Neural cell (in vitro differentiated cells): Measurements from ENCODE around the gene ITGA4. TPM values are rescaled to one million over a fixed set of nuclear protein-coding genes. Genes with fewer than 3 reads are reported as not detected.

ENCODE experiments used
- H2AFZ ChIP-seq: fragments of 200-600, 300-800 bp; sonication (generic), shearing (Covaris generic); 2 replicates; pipeline ENCODE4 v1.6.0; 2014; ENCODE audit warnings: low read depth, mild to moderate bottlenecking, antibody characterized with exemption, low read length, moderate library complexity
- H3F3A ChIP-seq: fragments of 200-600 bp; shearing (Covaris generic); 2 replicates; pipeline ENCODE4 v1.6.1; 2016; ENCODE audit warnings: mild to moderate bottlenecking, moderate library complexity, mixed read lengths, antibody characterized with exemption, low read length; ENCODE audit not compliant: insufficient read depth, poor library complexity, severe bottlenecking
- H3K27ac ChIP-seq: fragments of 200-600, 300-800 bp; sonication (generic), shearing (Covaris generic); 2 replicates; pipeline ENCODE4 v1.5.1; 2014; ENCODE audit warnings: mild to moderate bottlenecking, low read length, moderate library complexity
- H3K27me3 ChIP-seq: fragments of 300-800, 200-600 bp; sonication (generic), shearing (Covaris generic); 2 replicates; pipeline ENCODE4 v1.6.0; 2014; ENCODE audit warnings: mild to moderate bottlenecking, low read depth, low read length, moderate library complexity; ENCODE audit not compliant: insufficient read depth
- H3K36me3 ChIP-seq: fragments of 300-800, 200-600 bp; sonication (generic), shearing (Covaris generic); 2 replicates; pipeline ENCODE4 v1.5.1; 2014; ENCODE audit warnings: mild to moderate bottlenecking, antibody characterized with exemption, low read length, moderate library complexity; ENCODE audit not compliant: insufficient read depth
- H3K4me2 ChIP-seq: fragments of 300-800, 200-600 bp; sonication (generic), shearing (Covaris generic); 2 replicates; pipeline ENCODE4 v1.6.0; 2014; ENCODE audit warnings: mild to moderate bottlenecking, low read length
- H3K4me3 ChIP-seq: fragments of 300-800, 200-600 bp; sonication (generic), shearing (Covaris generic); 2 replicates; pipeline ENCODE4 v1.5.1; 2014; ENCODE audit warnings: mild to moderate bottlenecking, low read length, moderate library complexity
- H3K79me2 ChIP-seq: fragments of 200-600 bp; shearing (Covaris generic); replicated peaks from 2 replicates; pipeline ENCODE4 v1.6.0; 2014; ENCODE audit warnings: mild to moderate bottlenecking, low read length, moderate library complexity; ENCODE audit not compliant: insufficient read depth
- H3K9ac ChIP-seq: fragments of 300-800, 200-600 bp; sonication (generic), shearing (Covaris generic); 2 replicates; pipeline ENCODE4 v1.6.1; 2016; ENCODE audit warnings: mild to moderate bottlenecking, low read length, mixed read lengths
- H3K9me2 ChIP-seq: fragments of 200-600 bp; shearing (Covaris generic); 2 replicates; pipeline ENCODE4 v1.6.1; 2016; ENCODE audit warnings: mild to moderate bottlenecking, low read length, mixed read lengths; ENCODE audit not compliant: insufficient read depth
- H3K9me3 ChIP-seq: fragments of 200-600, 300-800 bp; sonication (generic), shearing (Covaris generic); 2 replicates; pipeline ENCODE4 v1.6.1; 2016; ENCODE audit warnings: mild to moderate bottlenecking, mixed run types, low read length, moderate library complexity, mixed read lengths
- H4K20me1 ChIP-seq: fragments of 200-600 bp; shearing (Covaris generic); 2 replicates; pipeline ENCODE4 v1.6.1; 2016; ENCODE audit warnings: mild to moderate bottlenecking, mixed run types; ENCODE audit not compliant: insufficient read depth
- EP300 ChIP-seq: fragments of 450-650 bp; conservative IDR thresholded peaks from 2 replicates; pipeline ENCODE4 v1.6.1; 2014; ENCODE audit warnings: antibody characterized with exemption, mild to moderate bottlenecking, moderate library complexity; ENCODE audit not compliant: poor library complexity, severe bottlenecking
- EZH2 ChIP-seq: fragments of 200-600, 300-800 bp; shearing (Covaris generic), sonication (generic); IDR thresholded peaks from 2 replicates; pipeline ENCODE4 v1.6.1; 2014; ENCODE audit warnings: antibody characterized with exemption, low read length, borderline replicate concordance, mild to moderate bottlenecking; ENCODE audit not compliant: insufficient read depth, poor library complexity, severe bottlenecking
- MXI1 ChIP-seq: fragments of 450-650 bp; conservative IDR thresholded peaks from 2 replicates; pipeline ENCODE4 v1.6.1; 2014; ENCODE audit warnings: antibody characterized with exemption, mild to moderate bottlenecking; ENCODE audit not compliant: poor library complexity, severe bottlenecking
- POLR2AphosphoS5 ChIP-seq: IDR thresholded peaks from 2 replicates; pipeline ENCODE4 v1.6.1; 2012
- RAD21 ChIP-seq: fragments of 450-650 bp; conservative IDR thresholded peaks from 2 replicates; pipeline ENCODE4 v1.6.1; 2014; ENCODE audit warnings: antibody characterized with exemption, mild to moderate bottlenecking, moderate library complexity
- TAF1 ChIP-seq: IDR thresholded peaks from 2 replicates; pipeline ENCODE4 v1.6.1; 2012; ENCODE audit warnings: low read depth
- polyA plus RNA-seq: library from polyadenylated mRNA; depleted of rRNA; stranded (reverse); fragments of >200 nt; gene quantifications from 2 replicates; pipeline ENCODE4 v1.2.3, GENCODE V29; 2014
- TF ChIP-seq, protein P1 (sequence below): fragments of 450-650 bp; IDR thresholded peaks from 2 replicates; pipeline ENCODE4 v1.5.1; 2014; ENCODE audit warnings: antibody characterized with exemption, mild to moderate bottlenecking, moderate library complexity; ENCODE audit not compliant: poor library complexity, severe bottlenecking
- TF ChIP-seq, protein P2 (sequence below): IDR thresholded peaks from 2 replicates; pipeline ENCODE4 v1.6.1; 2012; ENCODE audit warnings: borderline replicate concordance

ITGA4 gene
- polyA plus RNA-seq, 1 donor from 2014 or later: 0.40 TPM

DNA sequence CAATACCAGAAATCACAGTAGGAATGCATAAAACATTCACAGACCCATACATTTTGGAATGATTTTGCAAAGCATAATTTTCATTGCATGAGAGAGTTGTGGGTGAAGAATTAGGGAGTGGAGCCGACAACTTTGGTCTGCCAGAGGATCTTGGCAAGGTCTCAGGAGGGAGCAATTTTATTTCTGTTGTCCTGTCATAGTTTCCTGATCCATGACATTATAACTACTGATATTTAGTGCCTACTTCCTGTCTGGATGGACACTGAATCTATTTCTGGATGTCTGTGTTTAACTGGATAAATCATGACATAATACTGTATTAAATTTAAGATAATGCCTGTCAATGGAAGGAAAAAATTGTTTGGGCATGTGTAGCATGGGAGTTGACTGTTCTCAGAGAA is 2.4 kb downstream of the ITGA4 start:
- no peak overlapping the region for H3K4me2 ChIP-seq
- H2AFZ ChIP-seq: no peak overlapping the region
- TF ChIP-seq TAF1 (no peak), POLR2AphosphoS5 (no peak), EP300 (no peak), RAD21 (no peak), MXI1 (no peak)
- TF ChIP-seq, protein P1, sequence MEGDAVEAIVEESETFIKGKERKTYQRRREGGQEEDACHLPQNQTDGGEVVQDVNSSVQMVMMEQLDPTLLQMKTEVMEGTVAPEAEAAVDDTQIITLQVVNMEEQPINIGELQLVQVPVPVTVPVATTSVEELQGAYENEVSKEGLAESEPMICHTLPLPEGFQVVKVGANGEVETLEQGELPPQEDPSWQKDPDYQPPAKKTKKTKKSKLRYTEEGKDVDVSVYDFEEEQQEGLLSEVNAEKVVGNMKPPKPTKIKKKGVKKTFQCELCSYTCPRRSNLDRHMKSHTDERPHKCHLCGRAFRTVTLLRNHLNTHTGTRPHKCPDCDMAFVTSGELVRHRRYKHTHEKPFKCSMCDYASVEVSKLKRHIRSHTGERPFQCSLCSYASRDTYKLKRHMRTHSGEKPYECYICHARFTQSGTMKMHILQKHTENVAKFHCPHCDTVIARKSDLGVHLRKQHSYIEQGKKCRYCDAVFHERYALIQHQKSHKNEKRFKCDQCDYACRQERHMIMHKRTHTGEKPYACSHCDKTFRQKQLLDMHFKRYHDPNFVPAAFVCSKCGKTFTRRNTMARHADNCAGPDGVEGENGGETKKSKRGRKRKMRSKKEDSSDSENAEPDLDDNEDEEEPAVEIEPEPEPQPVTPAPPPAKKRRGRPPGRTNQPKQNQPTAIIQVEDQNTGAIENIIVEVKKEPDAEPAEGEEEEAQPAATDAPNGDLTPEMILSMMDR: no peak
- TF ChIP-seq, protein P2, sequence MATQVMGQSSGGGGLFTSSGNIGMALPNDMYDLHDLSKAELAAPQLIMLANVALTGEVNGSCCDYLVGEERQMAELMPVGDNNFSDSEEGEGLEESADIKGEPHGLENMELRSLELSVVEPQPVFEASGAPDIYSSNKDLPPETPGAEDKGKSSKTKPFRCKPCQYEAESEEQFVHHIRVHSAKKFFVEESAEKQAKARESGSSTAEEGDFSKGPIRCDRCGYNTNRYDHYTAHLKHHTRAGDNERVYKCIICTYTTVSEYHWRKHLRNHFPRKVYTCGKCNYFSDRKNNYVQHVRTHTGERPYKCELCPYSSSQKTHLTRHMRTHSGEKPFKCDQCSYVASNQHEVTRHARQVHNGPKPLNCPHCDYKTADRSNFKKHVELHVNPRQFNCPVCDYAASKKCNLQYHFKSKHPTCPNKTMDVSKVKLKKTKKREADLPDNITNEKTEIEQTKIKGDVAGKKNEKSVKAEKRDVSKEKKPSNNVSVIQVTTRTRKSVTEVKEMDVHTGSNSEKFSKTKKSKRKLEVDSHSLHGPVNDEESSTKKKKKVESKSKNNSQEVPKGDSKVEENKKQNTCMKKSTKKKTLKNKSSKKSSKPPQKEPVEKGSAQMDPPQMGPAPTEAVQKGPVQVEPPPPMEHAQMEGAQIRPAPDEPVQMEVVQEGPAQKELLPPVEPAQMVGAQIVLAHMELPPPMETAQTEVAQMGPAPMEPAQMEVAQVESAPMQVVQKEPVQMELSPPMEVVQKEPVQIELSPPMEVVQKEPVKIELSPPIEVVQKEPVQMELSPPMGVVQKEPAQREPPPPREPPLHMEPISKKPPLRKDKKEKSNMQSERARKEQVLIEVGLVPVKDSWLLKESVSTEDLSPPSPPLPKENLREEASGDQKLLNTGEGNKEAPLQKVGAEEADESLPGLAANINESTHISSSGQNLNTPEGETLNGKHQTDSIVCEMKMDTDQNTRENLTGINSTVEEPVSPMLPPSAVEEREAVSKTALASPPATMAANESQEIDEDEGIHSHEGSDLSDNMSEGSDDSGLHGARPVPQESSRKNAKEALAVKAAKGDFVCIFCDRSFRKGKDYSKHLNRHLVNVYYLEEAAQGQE: no peak

DNA sequence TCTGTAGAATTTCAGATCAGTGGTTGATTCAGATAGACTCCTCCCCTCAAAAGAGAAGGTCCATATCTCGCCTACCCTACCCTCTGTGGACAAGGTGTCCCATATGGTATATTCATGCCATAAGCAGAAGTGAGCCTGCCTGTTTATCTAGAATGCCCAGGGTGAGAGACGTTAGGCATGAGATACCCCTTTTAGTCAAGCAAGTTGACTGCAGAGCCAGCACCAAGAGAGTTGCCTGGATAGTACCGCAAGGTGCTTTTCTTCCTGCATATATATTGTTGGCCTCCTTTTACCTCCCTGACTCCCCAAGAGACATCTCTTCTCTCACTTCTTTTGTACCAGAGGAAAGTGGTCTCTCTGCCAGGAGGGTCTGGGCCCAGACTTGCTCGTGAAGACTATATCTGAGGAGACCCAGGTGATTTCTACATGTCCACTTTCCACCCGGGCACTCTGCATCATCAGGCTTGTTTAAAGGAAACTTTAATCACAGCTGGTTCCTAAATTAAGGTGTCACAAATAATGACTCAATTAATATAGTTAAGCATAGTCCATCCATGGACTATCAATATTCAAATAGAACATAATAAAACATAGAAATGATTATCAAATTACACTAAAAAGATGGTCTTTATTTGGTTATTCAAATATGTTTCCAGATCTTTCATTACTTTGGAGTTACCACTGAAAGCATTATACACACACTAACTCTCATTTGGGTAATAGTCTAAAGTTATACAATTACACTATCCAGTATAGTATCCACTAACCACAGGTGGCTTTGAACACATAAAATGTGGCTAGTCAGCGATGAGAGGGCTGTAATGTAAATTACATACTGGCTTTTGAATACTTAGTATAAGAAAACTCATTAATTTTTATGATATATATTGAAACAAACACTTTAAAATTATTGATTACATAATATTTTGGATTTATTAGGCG is 4.1 kb downstream of the ITGA4 start:
- TF ChIP-seq EZH2 (no peak), EP300 (no peak)
- TF ChIP-seq, protein P2: no peak
- TF ChIP-seq, protein P1: no peak
- H3K36me3 ChIP-seq: no peaks in the 10 kb centered on the region
- no peak overlapping the region for H3K27ac ChIP-seq
- H3K4me3 ChIP-seq: no peak overlapping the region
- H2AFZ ChIP-seq: no peak overlapping the region
- H3K9me3 ChIP-seq: no peaks in the 10 kb centered on the region
- H3K9ac ChIP-seq: no peak overlapping the region
- H3K9me2 ChIP-seq: no peaks in the 10 kb centered on the region
- H4K20me1 ChIP-seq: no peaks in the 10 kb centered on the region
- H3K27me3 ChIP-seq: peaks cover 36% of the 10 kb centered on the region
- no peak overlapping the region for H3K4me2 ChIP-seq
- H3F3A ChIP-seq: no peaks in the 10 kb centered on the region
- H3K79me2 ChIP-seq: no peaks in the 10 kb centered on the region

More for the DNA sequence above, 2.4 kb downstream of the ITGA4 start:
- no peaks in the 10 kb centered on the region for H3K36me3 ChIP-seq
- H3K9ac ChIP-seq: no peak overlapping the region
- no peak overlapping the region for H3K27ac ChIP-seq
- H3F3A ChIP-seq: no peaks in the 10 kb centered on the region
- H3K4me3 ChIP-seq: no peak overlapping the region
- no peaks in the 10 kb centered on the region for H3K9me2 ChIP-seq
- H4K20me1 ChIP-seq: no peaks in the 10 kb centered on the region
- H3K9me3 ChIP-seq: no peaks in the 10 kb centered on the region
- peaks cover 45% of the 10 kb centered on the region for H3K27me3 ChIP-seq
- H3K79me2 ChIP-seq: no peaks in the 10 kb centered on the region
